Raji (cell line): Measurements from ENCODE around the gene GADL1.

ENCODE experiments used
- POLR2A ChIP-seq: IDR thresholded peaks from 2 replicates; pipeline ENCODE4 v1.6.1; 2011; ENCODE audit warnings: low read depth, low read length, control low read depth; ENCODE audit not compliant: insufficient read depth

GADL1 gene

GRCh38 chr3:30694668-30695067 lies 199.8 kb downstream of the GADL1 start:
- no peak for TF ChIP-seq POLR2A

- no peak for TF ChIP-seq POLR2A
Measured at GRCh38 chr3:30694148-30694547, 200.3 kb downstream of the GADL1 start.

- no peak for TF ChIP-seq POLR2A
Measured at GRCh38 chr3:30693470-30694120, 200.9 kb downstream of the GADL1 start.

GRCh38 chr3:30692498-30693130 lies 201.8 kb downstream of the GADL1 start:
- TF ChIP-seq POLR2A: no peak

GRCh38 chr3:30691944-30692343 lies 202.5 kb downstream of the GADL1 start:
- no peak for TF ChIP-seq POLR2A

GRCh38 chr3:30691249-30691880 lies 203.1 kb downstream of the GADL1 start:
- no peak for TF ChIP-seq POLR2A

- no peak for TF ChIP-seq POLR2A
Measured at GRCh38 chr3:30690199-30690598, 204.3 kb downstream of the GADL1 start.

- TF ChIP-seq POLR2A: no peak
Measured at GRCh38 chr3:30688776-30689641, 205.5 kb downstream of the GADL1 start.

- no peak for TF ChIP-seq POLR2A
Measured at GRCh38 chr3:30687930-30688570, 206.4 kb downstream of the GADL1 start.

- no peak for TF ChIP-seq POLR2A
Measured at GRCh38 chr3:30686799-30687198, 207.7 kb downstream of the GADL1 start.

GRCh38 chr3:30686176-30686575 lies 208.3 kb downstream of the GADL1 start:
- no peak for TF ChIP-seq POLR2A

- no peak for TF ChIP-seq POLR2A
Measured at GRCh38 chr3:30685267-30685667, 209.2 kb downstream of the GADL1 start.

GRCh38 chr3:30684356-30684755 lies 210.1 kb downstream of the GADL1 start:
- no peak for TF ChIP-seq POLR2A

GRCh38 chr3:30683769-30684168 lies 210.7 kb downstream of the GADL1 start:
- TF ChIP-seq POLR2A: no peak
